GM13977 (cell line): ENCODE measurements around the gene LRMDA.

Source experiments
- DNase-seq: peaks from one replicate; pipeline ENCODE4 v3.0.0; 2012; ENCODE audit warnings: low spot score
- CTCF ChIP-seq: IDR thresholded peaks from 2 replicates; pipeline ENCODE4 v1.5.1; 2012; ENCODE audit warnings: mild to moderate bottlenecking, control low read depth; ENCODE audit not compliant: insufficient read depth; ENCODE audit errors: extremely low read depth, missing control alignments
- in situ Hi-C: fragments of 300-500 bp; cut with MboI; formaldehyde crosslinking; loops from one replicate; pipeline ENCODE4 v1.12.0; 2022; ENCODE audit warnings: low sequenced_read_pairs, low pct_unique_long_range_greater_than_20kb, mixed read lengths, inconsistent platforms; ENCODE audit not compliant: unreplicated experiment

The LRMDA gene

GRCh38 chr10:75429159-75429827 lies 2.1 kb upstream of the LRMDA start:
- DNase-seq = no peak
- in situ Hi-C loops = no loop called here
- no peak for TF ChIP-seq CTCF

- no peak for TF ChIP-seq CTCF
- in situ Hi-C loops = no loop called here
- no peak for DNase-seq
These were observed 1.2 kb upstream of the LRMDA start for GRCh38 chr10:75430000-75430763.

GRCh38 chr10:75432176-75432575 lies 752 bp downstream of the LRMDA start:
- in situ Hi-C loops = no loop called here
- no peak for TF ChIP-seq CTCF
- DNase-seq = no peak

GRCh38 chr10:75432763-75433162 lies 1.3 kb downstream of the LRMDA start:
- TF ChIP-seq CTCF = no peak
- in situ Hi-C loops = no loop called here
- DNase-seq = no peak

GRCh38 chr10:75433216-75433615 lies 1.8 kb downstream of the LRMDA start:
- TF ChIP-seq CTCF = no peak
- in situ Hi-C loops = no loop called here
- DNase-seq = no peak

GRCh38 chr10:75434291-75434690 lies 2.9 kb downstream of the LRMDA start:
- no peak for DNase-seq
- in situ Hi-C loops = no loop called here
- TF ChIP-seq CTCF = no peak
